Stimulated activated naive B cell treated with anti-CD40 and anti-IgM and Interleukin-4, amounts not matched to agents 10 μg/mL and 1 μg/mL and 100 μg/mL, for 72 hours (primary cell): ENCODE data around the gene STUM.

Experiments used
- ATAC-seq, 2 donors: fragments of 150-1000 bp; cut with Tn5 transposase; replicated peaks; 2 replicates each; pipeline ENCODE4 v1.10.0; 2021; ENCODE audit warnings: moderate library complexity in 1 of 2
- DNase-seq: peaks from one replicate; pipeline ENCODE4 v3.0.0; 2021
- H3K27ac Mint-ChIP-seq: one replicate; pipeline ENCODE4 v1.8.0; 2022; ENCODE audit warnings: mild to moderate bottlenecking, mixed read lengths
- H3K27me3 Mint-ChIP-seq, 2 donors: one replicate each; pipeline ENCODE4 v1.8.0; 2022; ENCODE audit warnings: mixed read lengths in 2 of 2
- H3K36me3 Mint-ChIP-seq, 2 donors: one replicate each; pipeline ENCODE4 v1.8.0; 2022; ENCODE audit warnings: mixed read lengths in 2 of 2, mild to moderate bottlenecking in 1 of 2
- H3K4me1 Mint-ChIP-seq, 2 donors: one replicate each; pipeline ENCODE4 v1.8.0; 2022; ENCODE audit warnings: mixed read lengths in 2 of 2, mild to moderate bottlenecking in 1 of 2
- H3K4me3 Mint-ChIP-seq, 2 donors: one replicate each; pipeline ENCODE4 v1.8.0; 2022; ENCODE audit warnings: mild to moderate bottlenecking in 2 of 2, mixed read lengths in 2 of 2, moderate library complexity in 1 of 2
- H3K9me3 Mint-ChIP-seq, 2 donors: one replicate each; pipeline ENCODE4 v1.8.0; 2022; ENCODE audit warnings: mixed read lengths in 2 of 2, mild to moderate bottlenecking in 1 of 2

STUM gene

DNA sequence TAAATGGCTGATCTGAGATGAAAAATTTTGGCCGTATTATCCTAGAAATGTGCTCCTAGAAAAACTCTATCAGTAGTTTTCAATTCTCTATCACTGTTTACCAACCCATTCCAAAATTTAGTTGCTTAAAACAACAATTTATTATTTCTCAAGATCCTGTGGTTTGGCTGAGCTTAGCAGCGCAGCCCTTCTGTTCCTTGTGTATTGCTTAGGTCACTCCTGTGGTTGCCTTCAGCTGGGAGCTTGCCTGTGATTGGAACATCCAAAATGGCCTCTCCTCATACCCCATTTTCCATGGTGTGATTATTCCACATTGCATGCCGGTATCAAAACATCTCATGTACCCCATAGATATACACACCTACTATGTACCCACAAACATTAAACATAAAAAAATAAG is 22.8 kb upstream of the STUM start:
- Mint-ChIP-seq H3K9me3 (peaks cover 0 to 2% of the 10 kb centered on the region in 2 donors), H3K27me3 (peaks cover 12 to 24% of the 10 kb centered on the region in 2 donors), H3K4me3 (no peak overlapping the region), H3K27ac (no peak overlapping the region), H3K36me3 (no peaks in the 10 kb centered on the region), H3K4me1 (no peaks in the 10 kb centered on the region)
- ATAC-seq, result no peak
- DNase-seq, result no peak

DNA sequence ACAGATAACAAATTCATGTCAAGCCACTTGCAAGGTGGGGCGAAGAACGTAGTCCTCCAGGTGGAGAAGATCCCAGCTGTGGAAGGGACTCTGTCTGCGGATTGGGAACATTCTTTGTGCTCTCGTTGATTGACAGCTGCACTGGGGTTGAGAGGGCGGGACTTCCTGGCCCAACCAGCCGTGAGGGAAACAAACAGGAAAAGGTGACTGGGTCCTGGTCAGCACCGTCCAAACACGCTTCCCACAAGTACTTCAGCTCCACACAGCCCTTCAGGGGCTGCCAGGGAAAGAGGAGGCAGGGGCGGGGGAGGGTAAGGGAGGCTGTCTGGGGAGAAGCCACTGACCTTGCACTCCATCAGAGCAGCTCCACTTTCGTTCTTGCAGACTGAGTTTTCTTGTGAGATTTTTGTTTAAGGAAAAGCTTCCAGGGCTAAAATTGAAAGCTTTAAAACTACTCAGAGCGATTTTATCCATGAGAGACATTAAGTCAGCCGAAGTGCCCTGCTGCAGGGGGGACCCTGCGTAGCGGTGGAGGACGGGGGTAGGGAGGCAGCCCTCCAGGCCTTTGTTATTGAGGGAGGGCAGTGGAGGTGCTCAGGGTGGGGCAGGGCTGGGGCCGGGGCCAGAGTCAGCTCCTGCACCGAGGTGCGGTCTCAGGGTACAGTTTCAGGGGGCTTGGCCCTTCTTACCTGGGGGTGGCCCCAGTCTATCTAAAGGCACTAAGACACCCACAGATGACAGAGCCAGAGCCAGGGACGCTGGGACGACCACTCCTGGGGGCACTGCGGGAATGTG is 21.6 kb upstream of the STUM start:
- no peak for DNase-seq
- peaks cover 22 to 28% of the 10 kb centered on the region in 2 donors for H3K27me3 Mint-ChIP-seq
- H3K27ac Mint-ChIP-seq, result no peak overlapping the region
- no peak overlapping the region for H3K4me3 Mint-ChIP-seq
- no peaks in the 10 kb centered on the region for H3K4me1 Mint-ChIP-seq
- H3K9me3 Mint-ChIP-seq, result peaks cover 0 to 2% of the 10 kb centered on the region in 2 donors
- no peak for ATAC-seq
- no peaks in the 10 kb centered on the region for H3K36me3 Mint-ChIP-seq

DNA sequence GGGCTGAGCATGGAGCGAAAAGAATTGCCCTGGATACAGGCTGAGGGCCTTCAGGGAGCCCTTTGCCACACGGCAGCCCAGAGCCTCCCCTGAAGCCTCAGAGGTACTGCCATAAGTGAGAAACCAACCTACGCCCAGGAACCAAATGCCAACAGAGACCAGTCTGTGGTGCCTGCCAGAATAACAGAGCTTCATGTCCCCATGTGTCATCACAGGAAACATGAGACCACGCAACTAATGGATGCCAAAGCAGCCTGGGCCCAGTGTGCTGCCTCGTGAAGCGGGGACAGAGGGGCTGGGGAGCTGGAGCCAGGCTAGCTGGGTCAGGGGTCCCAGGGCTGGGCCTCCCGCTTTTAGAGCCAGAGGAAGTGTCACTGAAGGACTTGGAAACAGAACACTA is 18.7 kb upstream of the STUM start:
- no peak for ATAC-seq
- Mint-ChIP-seq H3K9me3 (no peaks in the 10 kb centered on the region), H3K36me3 (no peaks in the 10 kb centered on the region), H3K4me1 (no peaks in the 10 kb centered on the region), H3K27ac (no peak overlapping the region), H3K4me3 (no peak overlapping the region), H3K27me3 (peaks cover 18 to 19% of the 10 kb centered on the region in 2 donors)
- no peak for DNase-seq

DNA sequence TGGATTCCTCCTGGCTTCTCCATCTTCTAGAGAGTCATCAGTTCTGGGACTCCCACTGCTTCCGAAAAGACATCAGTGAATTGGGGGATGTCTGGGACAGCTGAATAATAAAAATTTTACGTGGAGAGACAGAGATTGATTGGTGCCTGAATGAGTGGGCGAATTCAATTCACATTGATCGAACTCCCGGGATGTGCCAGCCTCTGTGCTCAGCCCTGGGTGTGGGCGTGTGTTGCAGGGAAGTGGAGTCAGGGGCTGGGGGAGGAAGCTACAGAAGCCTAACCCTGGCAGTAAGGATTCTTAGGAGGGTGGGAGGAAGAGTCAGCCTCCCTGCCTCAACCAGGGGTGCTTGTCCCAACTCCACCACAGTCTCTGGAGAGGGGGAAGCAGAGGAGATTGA is 18.0 kb upstream of the STUM start:
- no peak for DNase-seq
- Mint-ChIP-seq H3K27ac (no peak overlapping the region), H3K9me3 (no peaks in the 10 kb centered on the region), H3K4me3 (no peak overlapping the region), H3K4me1 (no peaks in the 10 kb centered on the region), H3K36me3 (no peaks in the 10 kb centered on the region), H3K27me3 (peaks cover 18 to 19% of the 10 kb centered on the region in 2 donors)
- ATAC-seq, result no peak

DNA sequence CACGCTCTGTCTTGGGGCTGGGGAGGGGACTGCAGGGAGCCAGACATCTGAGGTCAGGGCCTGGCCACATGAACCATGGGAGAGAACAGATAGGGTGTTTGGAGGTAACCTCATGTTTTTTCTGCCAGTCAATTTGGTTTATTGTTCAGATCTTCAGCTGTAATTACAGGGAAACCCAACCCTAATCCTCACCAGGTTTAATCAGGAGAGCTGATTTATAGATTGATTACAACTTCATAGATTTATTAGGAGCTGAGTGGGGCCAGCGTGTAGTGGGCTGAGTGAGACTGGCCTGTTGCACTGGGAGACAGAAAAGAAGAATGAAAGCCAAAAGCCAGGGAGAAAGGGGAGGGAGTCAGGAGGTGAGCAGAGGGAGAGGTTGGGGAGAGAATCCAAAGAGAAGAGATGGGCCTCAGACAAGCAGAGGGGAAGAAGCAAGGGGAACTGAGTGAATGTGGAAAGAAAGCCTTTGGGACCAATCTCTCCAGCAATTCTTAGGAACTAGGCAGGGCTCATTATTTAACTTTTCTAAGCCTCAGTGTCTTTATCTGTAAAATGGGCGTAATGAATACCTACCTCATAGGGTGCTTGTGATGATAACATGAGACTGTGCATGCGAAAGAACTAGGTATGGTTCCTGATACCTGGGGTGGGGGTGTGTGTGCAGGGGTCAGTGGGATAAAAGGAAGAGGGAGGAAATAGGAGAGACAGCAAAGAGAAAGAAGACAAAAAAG is 17.0 kb upstream of the STUM start:
- no peak for DNase-seq

DNA sequence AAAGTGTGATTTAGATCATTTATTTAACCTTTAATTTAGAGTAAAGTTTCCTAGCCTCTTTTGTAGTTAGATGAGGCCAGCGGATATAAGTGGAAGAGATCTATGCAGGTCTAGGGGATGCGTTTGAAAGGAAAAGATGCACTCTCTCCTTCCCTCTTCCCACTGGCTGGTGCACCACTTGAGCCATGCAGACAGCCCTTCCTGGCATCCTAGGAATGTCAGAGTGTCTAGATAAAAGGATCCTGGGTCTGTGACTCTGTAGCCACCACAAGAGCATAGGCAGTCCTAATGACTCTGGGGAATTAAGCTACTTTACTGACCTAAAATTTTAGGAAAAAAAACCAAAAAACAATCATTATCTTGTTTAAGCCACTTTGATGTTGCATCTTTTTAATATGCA is 16.0 kb upstream of the STUM start:
- no peak overlapping the region for H3K4me3 Mint-ChIP-seq
- H3K4me1 Mint-ChIP-seq, result no peaks in the 10 kb centered on the region
- H3K27ac Mint-ChIP-seq, result no peak overlapping the region
- no peak for ATAC-seq
- DNase-seq, result no peak
- H3K36me3 Mint-ChIP-seq, result no peaks in the 10 kb centered on the region
- H3K27me3 Mint-ChIP-seq, result peaks cover 18 to 19% of the 10 kb centered on the region in 2 donors
- H3K9me3 Mint-ChIP-seq, result no peaks in the 10 kb centered on the region

More for the DNA sequence above, 17.0 kb upstream of the STUM start:
- H3K4me1 Mint-ChIP-seq, result no peaks in the 10 kb centered on the region
- no peaks in the 10 kb centered on the region for H3K36me3 Mint-ChIP-seq
- no peak for ATAC-seq
- no peak overlapping the region for H3K4me3 Mint-ChIP-seq
- no peak overlapping the region for H3K27ac Mint-ChIP-seq
- peaks cover 18 to 19% of the 10 kb centered on the region in 2 donors for H3K27me3 Mint-ChIP-seq
- no peaks in the 10 kb centered on the region for H3K9me3 Mint-ChIP-seq

DNA sequence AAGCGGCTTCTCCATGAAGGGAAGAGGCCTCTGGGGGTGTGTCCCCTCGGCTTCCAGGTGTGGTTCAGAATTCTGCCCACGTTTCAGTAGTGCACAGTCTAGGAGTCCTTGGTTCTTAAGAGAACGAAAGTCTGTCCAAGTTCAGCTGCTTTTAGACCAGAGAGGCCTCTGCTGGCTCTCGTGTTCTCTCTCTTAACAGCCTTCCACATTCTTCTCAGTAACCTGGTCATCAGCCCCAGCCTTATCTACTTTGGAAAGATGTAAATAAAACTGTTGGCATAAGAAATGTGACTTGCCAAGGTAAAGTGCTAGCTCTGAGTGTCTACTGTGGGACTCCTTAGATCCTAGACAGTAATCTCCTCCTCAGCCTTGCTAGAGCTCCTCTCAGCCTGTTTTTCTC is 15.3 kb upstream of the STUM start:
- H3K4me1 Mint-ChIP-seq, result no peaks in the 10 kb centered on the region
- no peak overlapping the region for H3K27ac Mint-ChIP-seq
- no peak overlapping the region for H3K4me3 Mint-ChIP-seq

DNA sequence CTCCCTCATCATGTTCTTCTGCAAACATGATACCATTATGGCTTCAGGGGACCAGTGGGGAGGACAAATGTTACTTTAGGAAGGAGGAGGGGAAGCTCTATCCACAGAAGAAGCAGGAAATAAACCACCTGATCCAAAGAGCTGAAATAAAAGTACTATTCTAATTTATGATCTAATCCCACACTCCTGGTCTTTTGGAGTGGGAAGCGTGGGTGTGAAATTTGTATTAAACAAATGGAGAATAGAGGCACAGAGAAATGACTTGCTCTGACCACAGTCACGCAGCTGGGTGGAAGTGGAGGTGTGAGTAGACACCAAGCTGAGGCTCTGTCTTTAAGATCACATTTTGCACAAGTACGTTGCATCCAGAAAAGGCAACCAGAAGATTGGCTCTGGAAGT is 14.5 kb upstream of the STUM start:
- DNase-seq (no peak), ATAC-seq (no peak)
- Mint-ChIP-seq H3K27ac (no peak overlapping the region), H3K4me3 (no peak overlapping the region), H3K9me3 (no peaks in the 10 kb centered on the region), H3K4me1 (no peaks in the 10 kb centered on the region), H3K27me3 (peaks cover 11 to 14% of the 10 kb centered on the region in 2 donors), H3K36me3 (no peaks in the 10 kb centered on the region)

More for the DNA sequence above, 15.3 kb upstream of the STUM start:
- no peaks in the 10 kb centered on the region for H3K9me3 Mint-ChIP-seq
- no peaks in the 10 kb centered on the region for H3K36me3 Mint-ChIP-seq
- ATAC-seq (no peak), DNase-seq (no peak)
- peaks cover 18 to 19% of the 10 kb centered on the region in 2 donors for H3K27me3 Mint-ChIP-seq

DNA sequence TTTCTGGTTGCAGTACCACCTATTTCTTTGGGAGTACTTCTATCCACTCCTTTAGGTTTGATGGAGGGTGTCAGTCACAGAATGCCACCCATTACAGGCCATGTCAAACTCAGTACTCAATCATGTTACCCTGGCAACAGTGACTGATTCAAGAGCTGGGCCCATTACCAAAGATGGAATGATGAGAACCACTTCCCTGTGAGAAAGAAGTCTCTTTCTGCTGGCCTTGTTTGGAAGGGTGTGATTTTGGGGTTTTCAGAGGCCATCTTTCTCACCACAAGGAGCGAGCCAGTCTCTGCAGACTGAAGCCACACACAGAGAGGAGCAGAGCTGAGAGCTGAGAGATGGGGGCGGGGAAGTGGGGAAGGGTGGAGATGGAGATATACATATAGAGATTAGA is 13.9 kb upstream of the STUM start:
- Mint-ChIP-seq H3K9me3 (no peaks in the 10 kb centered on the region), H3K27me3 (peaks cover 11 to 14% of the 10 kb centered on the region in 2 donors), H3K27ac (no peak overlapping the region), H3K4me3 (no peak overlapping the region), H3K36me3 (no peaks in the 10 kb centered on the region), H3K4me1 (no peaks in the 10 kb centered on the region)
- no peak for DNase-seq
- ATAC-seq, result no peak

DNA sequence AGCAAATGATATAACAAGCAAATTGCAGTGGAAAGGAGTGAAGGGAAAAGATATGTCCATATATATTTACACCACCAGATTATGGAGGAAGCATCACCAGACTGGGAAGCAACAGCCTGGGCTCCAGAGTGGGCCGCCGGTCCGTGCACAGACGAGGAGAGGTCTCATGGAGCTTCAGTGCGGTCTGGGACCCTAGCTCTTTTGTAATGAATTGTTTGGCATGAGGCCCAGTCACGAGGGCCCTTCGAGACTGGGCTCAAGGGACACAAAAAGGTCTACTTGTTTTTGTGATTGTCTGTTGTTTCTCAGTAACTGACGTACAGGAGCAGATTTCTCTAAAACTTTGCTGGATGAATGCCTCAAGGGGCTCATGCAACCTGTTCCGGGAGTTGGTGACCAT is 12.9 kb upstream of the STUM start:
- Mint-ChIP-seq H3K4me1 (no peaks in the 10 kb centered on the region), H3K9me3 (no peaks in the 10 kb centered on the region), H3K27me3 (peaks cover 8 to 11% of the 10 kb centered on the region in 2 donors), H3K27ac (no peak overlapping the region), H3K4me3 (no peak overlapping the region), H3K36me3 (no peaks in the 10 kb centered on the region)
- DNase-seq, result no peak
- no peak for ATAC-seq

DNA sequence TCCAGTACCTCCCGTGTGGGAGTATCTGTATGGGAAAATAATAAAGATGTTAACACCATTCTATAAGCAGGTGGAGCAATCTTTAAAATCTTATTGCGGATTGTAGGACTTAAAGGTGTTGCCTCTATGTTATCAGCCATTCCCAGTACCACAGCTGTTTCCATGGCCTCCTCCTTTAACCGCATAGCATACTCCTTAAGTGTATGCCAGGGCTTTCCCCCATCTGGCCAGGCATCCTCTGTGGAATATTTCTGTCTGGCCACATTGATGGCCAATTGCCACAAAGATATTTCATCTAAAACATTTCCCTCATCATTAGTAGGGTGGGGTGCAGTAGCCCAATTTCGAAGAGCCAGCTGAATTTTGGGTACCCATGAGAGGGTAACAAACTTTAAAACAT is 7.3 kb upstream of the STUM start:
- no peak overlapping the region for H3K4me3 Mint-ChIP-seq
- ATAC-seq (no peak), DNase-seq (no peak)
- H3K27ac Mint-ChIP-seq, result no peak overlapping the region
- no peaks in the 10 kb centered on the region for H3K4me1 Mint-ChIP-seq
- peaks cover 10 to 17% of the 10 kb centered on the region in 2 donors for H3K27me3 Mint-ChIP-seq
- no peaks in the 10 kb centered on the region for H3K9me3 Mint-ChIP-seq
- no peaks in the 10 kb centered on the region for H3K36me3 Mint-ChIP-seq

DNA sequence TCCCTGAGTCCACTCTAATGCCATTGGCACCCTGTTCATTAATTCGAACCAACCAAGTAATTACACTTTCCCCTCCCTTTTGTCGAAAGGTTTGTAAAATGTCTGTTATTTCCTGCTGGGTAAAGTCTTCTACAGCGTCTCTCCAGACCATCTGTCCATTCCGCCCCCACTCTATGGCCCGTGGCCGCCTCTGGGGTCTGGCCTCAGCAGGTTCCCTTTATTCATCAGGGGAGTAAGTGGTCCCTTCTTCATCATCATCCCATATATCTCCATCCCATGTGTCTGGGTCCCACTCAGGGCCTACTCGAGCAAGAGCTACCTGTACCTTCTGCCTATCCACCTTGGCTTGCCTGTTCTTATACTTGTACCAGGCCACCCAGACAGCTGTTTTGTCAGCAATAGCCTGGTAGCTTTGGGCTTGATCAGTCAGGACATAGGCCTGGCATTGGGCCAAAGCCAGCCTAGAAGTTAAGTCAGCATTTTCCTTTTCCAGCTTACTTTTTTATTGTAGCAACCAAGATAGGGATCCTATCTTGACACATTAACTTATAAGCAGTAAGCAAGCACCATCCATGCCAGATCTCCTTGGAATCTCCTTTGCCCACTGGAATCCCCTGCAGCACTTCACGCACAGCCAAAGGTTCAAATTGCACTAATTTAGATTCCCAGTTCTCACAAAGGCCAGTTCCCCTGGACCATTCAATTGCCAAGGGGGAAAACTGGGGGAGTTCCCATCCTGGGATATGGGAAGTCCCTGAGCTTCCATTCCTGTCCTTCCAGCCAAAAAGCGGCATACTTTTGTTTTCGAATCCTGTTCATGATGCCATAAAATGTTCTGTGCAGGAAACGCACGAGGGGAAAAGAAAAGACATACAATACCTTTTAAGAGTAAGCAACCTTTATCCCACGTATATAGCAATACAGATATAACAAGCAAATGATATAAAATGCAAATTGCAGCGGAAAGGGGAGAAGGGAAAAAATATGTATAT is 6.6 kb upstream of the STUM start:
- Mint-ChIP-seq H3K9me3 (no peaks in the 10 kb centered on the region), H3K4me1 (no peaks in the 10 kb centered on the region), H3K4me3 (no peak overlapping the region), H3K27ac (no peak overlapping the region), H3K27me3 (peaks cover 14 to 20% of the 10 kb centered on the region in 2 donors), H3K36me3 (no peaks in the 10 kb centered on the region)
- DNase-seq (no peak), ATAC-seq (no peak)

DNA sequence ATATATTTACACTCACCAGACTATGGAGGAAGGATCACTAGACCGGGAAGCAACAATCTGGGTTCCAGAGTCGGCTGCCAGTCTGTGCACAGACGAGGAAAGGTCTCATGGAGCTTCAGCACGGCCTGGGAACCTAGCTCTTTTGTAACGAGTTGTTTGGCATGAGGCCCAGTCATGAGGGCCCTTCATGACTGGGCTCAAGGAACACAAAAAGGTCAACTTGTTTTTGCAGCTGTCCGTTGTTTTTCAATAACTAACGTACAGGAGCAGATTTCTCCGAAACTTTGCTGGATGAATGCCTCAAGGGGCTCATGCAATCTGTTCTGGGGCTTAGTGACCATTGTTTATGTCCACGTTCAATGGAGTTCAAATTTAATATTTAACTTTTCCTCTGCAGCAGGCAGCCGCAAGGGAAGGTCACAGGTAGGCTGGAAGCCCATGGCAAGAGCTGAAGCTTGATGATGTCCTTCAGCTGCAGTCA is 5.9 kb upstream of the STUM start:
- Mint-ChIP-seq H3K27me3 (peaks cover 14 to 20% of the 10 kb centered on the region in 2 donors), H3K36me3 (no peaks in the 10 kb centered on the region), H3K4me1 (peaks cover 0 to 1% of the 10 kb centered on the region in 2 donors), H3K4me3 (no peak overlapping the region), H3K27ac (no peak overlapping the region), H3K9me3 (no peaks in the 10 kb centered on the region)
- DNase-seq (no peak), ATAC-seq (no peak)
